GDM1 (cell line): ENCODE results near the gene KCNH1.

Experiments used
- DNase-seq: peaks from one replicate; lab custom pipeline; 2025; lab: John Stamatoyannopoulos, UW

Gene KCNH1

GRCh38 chr1:211133836-211134669 lies at the start of gene KCNH1:
KCNH1 (minus strand) TSS chr1:211134148; CDS start chr1:211133945, 203 bp downstream.
- DNase-seq: peak; percentile 75

GRCh38 chr1:211182746-211183145 lies 48.8 kb upstream of the KCNH1 start:
- DNase-seq: no peak

- no peak for DNase-seq
Measured at GRCh38 chr1:211174375-211174774, 40.4 kb upstream of the KCNH1 start.

DNA sequence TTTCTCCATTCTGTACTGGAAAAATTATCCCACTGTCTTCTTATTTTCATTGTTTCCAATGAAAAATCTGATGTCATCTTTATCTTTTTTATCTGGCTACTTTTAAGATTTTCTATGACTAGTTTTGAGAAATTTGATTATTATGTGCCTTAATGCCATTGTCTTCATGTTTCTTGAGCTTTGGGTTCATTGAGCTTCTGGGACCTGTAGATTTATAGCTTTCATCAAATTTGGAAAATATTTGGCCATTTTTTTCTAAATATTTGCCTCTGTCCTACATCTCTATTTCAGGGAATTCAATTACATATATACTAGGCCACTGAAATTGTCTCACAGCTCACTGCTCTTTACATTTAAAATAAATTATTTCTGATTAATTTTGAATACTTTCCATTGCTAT lies 38.7 kb upstream of the KCNH1 start:
- DNase-seq: no peak

DNA sequence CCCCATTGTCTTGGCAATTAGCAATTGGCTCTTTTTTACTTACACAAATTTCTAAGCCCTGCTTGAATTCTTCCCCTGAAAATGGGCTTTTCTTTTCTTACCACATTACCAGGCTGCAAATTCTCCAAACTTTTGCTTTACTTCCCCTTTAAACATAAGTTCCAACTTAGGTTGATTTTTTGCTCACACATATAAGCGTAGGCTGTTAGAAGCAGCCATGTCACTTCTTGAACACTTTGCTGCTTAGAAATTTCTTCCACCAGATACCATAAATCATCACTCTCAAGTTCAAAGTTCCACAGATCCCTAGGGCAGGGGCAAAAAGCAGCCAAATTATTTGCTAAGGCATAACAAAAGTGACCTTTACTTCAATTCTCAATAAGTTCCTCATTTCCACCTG lies 35.4 kb upstream of the KCNH1 start:
- no peak for DNase-seq

GRCh38 chr1:211158866-211159265 lies 24.9 kb upstream of the KCNH1 start:
- no peak for DNase-seq

- no peak for DNase-seq
Measured at GRCh38 chr1:211155040-211155439, 21.1 kb upstream of the KCNH1 start.

DNA sequence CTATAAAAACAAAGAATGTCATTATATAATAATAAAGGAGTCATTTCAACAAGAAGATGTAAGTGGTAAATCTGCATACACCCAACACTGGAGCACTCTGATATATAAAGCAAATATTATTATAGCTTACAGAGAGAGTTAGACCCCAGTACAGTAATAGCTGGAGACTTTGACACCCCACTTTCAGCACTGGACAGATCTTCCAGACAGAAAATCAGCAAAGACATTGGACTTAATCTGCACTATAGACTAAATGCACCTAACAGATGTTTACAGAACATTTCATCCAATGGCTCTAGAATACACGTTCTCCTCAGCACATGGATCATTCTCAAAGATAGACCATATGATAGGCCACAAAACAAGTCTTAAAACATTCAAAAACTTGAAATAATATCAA lies 20.0 kb upstream of the KCNH1 start:
- DNase-seq: no peak

DNA sequence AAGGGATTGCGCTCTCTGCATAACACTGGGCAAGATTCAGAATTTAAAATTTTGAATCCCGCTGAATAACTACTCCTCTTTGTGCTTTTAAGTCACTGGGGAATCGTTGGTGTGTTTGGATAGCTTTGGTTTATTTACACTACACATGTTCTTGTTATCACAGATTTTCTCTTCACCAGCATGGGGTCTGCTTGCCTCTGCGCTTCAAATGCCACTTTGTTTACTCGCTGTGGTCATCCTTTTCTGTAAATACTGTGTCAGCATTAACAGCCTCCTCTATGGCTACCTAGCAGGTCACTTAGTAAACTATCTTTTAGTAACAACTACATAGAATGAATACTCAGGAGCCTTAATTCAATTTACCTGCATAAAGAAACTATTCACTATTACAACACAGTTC lies 14.4 kb upstream of the KCNH1 start:
- DNase-seq: no peak

GRCh38 chr1:211145944-211146343 lies 12.0 kb upstream of the KCNH1 start:
- no peak for DNase-seq

- no peak for DNase-seq
Measured at GRCh38 chr1:211135342-211135950, 1.5 kb upstream of the KCNH1 start.

GRCh38 chr1:211133393-211133835 lies 534 bp downstream of the KCNH1 start:
- DNase-seq: no peak

DNA sequence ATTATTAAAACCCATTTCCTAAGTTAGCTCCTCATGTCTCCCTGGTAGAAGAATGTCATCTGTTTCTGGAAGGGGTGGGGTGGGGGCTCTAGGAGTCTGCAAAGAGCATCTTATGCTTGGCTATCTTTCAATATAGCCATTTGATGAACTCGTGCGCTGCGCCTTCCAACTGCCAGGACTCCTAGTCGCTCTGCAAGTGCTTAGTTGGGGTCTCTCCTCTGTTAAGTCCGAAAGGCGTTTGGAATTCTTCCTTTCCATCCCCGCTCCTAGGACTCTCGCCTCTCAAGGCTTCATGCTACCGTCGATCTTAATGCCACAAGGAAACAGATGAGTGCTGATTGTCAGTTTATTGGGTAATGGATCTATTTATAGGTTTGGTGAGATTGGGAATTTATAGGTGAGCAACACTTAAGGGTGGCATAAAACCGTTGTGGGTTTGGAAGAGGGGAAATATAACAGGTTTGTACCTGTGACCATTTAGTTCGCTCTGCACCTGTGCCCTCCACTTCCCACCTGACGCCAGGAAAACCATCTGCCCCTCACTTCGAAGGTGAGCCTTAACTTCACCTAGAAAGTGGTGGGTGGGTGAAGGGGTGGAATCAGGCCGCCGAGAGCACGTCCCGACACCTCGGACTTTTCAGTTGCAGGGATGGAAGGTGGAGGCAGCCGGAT lies 1.1 kb downstream of the KCNH1 start:
- DNase-seq: no peak

- no peak for DNase-seq
Measured at GRCh38 chr1:211129776-211130175, 4.2 kb downstream of the KCNH1 start.

DNA sequence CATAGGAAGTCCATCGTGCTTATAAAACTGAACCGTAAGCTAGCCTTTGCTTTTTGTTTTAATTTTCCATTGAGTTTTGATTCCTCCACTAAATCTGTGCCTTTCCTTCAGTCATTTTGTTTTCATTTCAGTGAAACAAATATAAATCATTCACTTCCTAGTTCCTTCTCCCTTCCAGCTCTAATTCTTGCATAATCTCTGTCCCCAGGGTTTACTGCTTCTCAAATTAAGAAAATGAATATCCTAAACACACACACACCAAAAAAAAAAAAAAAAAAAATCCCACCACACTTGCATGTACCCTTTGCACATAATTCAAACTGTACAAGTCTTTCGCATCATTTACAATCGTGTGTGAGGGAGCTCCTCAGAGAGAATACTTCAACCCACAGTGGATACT lies 6.8 kb downstream of the KCNH1 start:
- DNase-seq: no peak

DNA sequence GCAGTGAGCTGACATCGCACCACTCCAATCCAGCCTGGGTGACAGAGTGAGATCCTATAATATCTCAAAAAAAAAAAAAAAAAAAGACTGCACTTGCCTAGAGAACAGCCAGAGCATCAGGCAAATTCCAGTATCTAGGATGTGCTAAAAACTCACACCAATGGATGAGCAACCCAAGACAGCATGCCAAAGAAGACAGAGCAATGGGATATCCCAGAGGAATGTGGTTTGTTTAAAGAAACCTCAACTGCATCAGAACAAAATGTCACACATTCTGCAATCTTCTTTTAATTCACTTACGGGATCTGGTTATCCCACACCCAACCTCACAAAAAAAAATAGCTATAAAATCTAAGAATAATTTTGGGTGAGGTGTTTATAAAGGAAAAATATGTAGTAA lies 7.3 kb downstream of the KCNH1 start:
- DNase-seq: no peak

DNA sequence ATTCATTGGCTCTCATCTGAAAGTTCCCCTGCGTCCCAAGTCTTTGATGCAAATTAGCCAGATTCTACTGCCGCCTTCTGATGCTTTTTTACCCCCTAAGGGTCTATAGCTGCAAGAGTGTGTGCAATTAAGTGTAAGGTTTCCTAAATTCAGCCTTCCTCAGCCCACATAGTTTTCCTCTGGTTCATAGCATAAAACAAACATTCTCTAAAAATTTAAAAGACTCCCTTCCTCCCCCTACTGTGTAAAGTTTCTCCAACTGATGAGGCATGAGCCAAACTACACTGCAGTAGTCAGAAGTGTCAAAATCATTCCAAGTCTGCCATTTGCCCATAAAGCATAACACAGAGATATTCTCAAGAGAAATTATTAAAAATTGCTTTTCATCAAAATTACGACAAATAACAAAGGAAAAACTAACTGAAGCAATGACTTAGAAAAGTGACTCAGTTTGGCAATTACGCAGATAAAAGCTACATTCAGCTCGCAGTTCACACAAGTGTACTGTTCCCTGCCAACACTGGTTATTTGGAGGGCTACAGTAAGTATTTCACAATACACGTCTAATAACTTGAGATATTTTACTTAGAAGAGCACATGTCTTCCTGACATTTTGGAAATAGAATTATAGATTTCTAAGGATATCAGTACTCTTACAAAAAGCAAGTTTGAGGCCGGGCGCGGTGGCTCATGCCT lies 15.4 kb downstream of the KCNH1 start:
- DNase-seq: no peak

DNA sequence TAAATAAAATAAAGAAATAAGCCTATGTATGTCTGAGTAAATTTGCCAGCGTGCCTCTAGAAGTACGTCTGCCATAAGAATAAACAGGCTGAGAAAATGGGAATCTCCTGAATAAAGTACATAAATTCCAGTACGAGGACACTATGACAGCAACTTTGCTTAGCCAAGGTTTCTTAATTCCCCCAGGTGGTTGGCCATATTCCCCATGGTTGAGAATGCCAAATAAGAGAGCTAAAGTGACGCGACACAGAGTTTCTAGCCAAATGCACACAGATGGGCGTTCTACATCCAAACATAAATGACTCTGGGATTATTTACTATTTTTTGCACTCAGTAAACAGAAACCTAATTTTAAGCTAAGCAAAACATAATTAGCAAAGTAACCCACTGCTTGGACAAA lies 19.5 kb downstream of the KCNH1 start:
- DNase-seq: no peak

- no peak for DNase-seq
Measured at GRCh38 chr1:211113566-211113965, 20.4 kb downstream of the KCNH1 start.

DNA sequence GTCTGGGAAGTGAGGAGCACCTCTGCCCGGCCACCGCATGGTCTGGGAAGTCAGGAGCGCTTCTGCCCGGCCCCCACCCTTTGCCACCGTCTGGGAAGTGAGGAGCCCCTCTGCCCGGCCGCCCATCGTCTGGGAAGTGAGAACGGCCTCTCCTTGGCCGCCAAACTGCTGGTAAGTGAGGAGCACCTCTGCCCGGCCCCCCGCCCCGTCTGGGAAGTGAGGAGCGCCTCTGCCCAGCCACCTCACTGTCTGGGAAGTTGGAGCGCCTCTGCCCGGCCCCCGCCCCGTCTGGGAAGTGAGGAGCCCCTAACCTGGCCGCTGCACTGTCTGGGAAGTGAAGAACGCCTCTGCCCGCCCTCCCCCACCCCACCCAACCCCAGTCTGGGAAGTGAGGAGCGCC lies 22.6 kb downstream of the KCNH1 start:
- DNase-seq: no peak

DNA sequence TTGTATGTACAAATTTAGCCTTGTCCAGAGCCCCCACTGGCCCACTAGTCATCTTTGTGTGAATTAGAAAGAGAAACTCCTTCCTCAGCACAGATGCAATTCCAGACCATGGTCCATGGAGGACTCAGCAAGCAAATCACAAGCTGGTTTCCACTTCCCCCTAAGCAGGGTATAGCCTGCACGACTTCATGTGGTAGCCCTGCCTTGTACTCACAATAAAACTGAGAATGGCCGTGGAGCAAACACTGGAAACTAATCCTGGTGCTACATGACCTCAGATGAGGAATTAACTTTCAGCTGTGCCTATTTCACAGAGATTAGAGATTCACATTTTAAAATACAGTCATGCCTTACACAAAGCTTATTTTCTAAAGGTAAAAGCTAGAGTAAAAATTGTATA lies 32.5 kb downstream of the KCNH1 start:
- no peak for DNase-seq

- DNase-seq: no peak
Measured at GRCh38 chr1:211099393-211099792, 34.6 kb downstream of the KCNH1 start.

DNA sequence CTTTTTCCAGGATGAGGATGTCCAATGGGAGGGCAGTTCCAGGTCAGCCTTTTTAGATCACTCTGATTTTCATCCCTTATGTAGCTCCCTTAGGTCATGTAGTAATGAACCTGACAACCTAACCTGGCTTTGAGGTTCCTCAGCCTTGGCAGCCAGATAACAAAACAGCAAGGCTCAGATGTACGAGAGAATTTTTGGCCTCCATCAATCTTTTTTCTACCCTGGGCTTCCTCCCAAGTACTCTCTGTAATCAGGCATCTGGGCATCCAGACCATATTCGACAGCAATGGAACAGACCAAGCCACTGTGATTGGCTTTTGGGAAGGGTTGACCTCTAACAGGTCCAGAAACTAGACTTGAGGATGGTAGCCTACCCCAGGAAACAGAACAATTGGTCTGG lies 38.6 kb downstream of the KCNH1 start:
- DNase-seq: no peak
